Measurements from ENCODE around the gene MCM10. TPM values are rescaled to one million over a fixed set of nuclear protein-coding genes. Genes with fewer than 3 reads are reported as not detected.

MCM10 gene
- total RNA-seq, 1 experiment from 2014 or later = 43.1 TPM

GRCh38 chr10:13184276-13184675, 22.9 kb downstream of the MCM10 start:
- DNase-seq (ENCODE audit: low read depth, low spot score) (no peak), ATAC-seq (no peak)
- Histone ChIP-seq H3K27me3 (ENCODE audit: insufficient read depth, low read length) (no peaks in the 10 kb centered on the region), H3K4me2 (ENCODE audit: low read length) (no peak overlapping the region), H3K27ac (ENCODE audit: low read depth, low read length) (no peak overlapping the region), H3K4me3 (replicated peaks in 1 of 2; ENCODE audit: low read depth in 1 of 2, low read length in 2 of 2) (no peak overlapping the region), H3K36me3 (ENCODE audit: control insufficient read depth in 1 of 2, insufficient read depth in 2 of 2, low read length in 2 of 2) (peaks cover 57 to 66% of the 10 kb centered on the region in 2 experiments), H3K79me2 (ENCODE audit: insufficient read depth, low read length) (peaks cover 6% of the 10 kb centered on the region; the same call in 1 of the 2 replicates), H4K20me1 (ENCODE audit: insufficient read depth) (no peaks in the 10 kb centered on the region; the same call in 1 of the 2 replicates), H3K4me1 (ENCODE audit: control insufficient read depth in 1 of 2, insufficient read depth in 2 of 2, low read length in 2 of 2) (no peaks in the 10 kb centered on the region), H3K9me3 (ENCODE audit: control insufficient read depth in 1 of 2, insufficient read depth in 1 of 2, low read depth in 1 of 2, low read length in 2 of 2) (no peaks in the 10 kb centered on the region), H2AFZ (ENCODE audit: low read depth, low read length, poor library complexity, severe bottlenecking) (no peak overlapping the region), H3K9me2 (ENCODE audit: insufficient read depth) (no peaks in the 10 kb centered on the region), H3K9ac (ENCODE audit: low read length) (no peak overlapping the region)
- POLR2A ChIA-PET = no interaction called here
- no TSS peak for BruUV-seq (replicated peaks)
- CTCF ChIA-PET = no interaction called here
- RAD21 ChIA-PET (ENCODE audit: low non-redundant PET in 1 of 2, low total read pairs in 2 of 2, uncharacterized antibody in 2 of 2, unreplicated experiment in 2 of 2) = no interaction called here
- intact Hi-C loops (cut with micrococcal nuclease) = no loop called here
- no peak for TF ChIP-seq REST (IDR thresholded peaks at IDR 0.05; ENCODE audit: low read depth)
- no peak for TF ChIP-seq POLR2AphosphoS5 (IDR thresholded peaks at IDR 0.05; ENCODE audit: low read depth, low read length)
- TF ChIP-seq POLR2A (IDR thresholded peaks at IDR 0.05; ENCODE audit: borderline replicate concordance, extremely low read depth, insufficient read depth, insufficient read length) = no peak
- no peak for TF ChIP-seq ATF3 (IDR thresholded peaks at IDR 0.05)
- no peak for TF ChIP-seq ZFX (IDR thresholded peaks at IDR 0.05)
- TF ChIP-seq ZBTB33 (IDR thresholded peaks at IDR 0.05; ENCODE audit: extremely low read depth, insufficient replicate concordance, low read length) = no peak

Data from HCT116 (cell line).